Fibroblast of pulmonary artery (primary cell): ENCODE data around the gene SNN.

ENCODE experiments used
- DNase-seq: peaks from one replicate; pipeline ENCODE4 v3.0.0-alpha.2; 2010; ENCODE audit warnings: low read depth
- H3K4me3 ChIP-seq: replicated peaks from 2 replicates; pipeline ENCODE4 v1.5.1; 2011; ENCODE audit warnings: low read depth, mild to moderate bottlenecking, control low read depth, low read length, moderate library complexity
- CTCF ChIP-seq: IDR thresholded peaks from 2 replicates; pipeline ENCODE4 v1.5.1; 2011; ENCODE audit warnings: mild to moderate bottlenecking, control low read depth, low read length, inconsistent platforms; ENCODE audit errors: missing control alignments

SNN gene

GRCh38 chr16:11715246-11715947, 47.1 kb downstream of the SNN start:
- H3K4me3 ChIP-seq, result no peak overlapping the region
- TF ChIP-seq CTCF, result no peak
- DNase-seq, result no peak

- no peak for DNase-seq
- H3K4me3 ChIP-seq, result no peak overlapping the region
- TF ChIP-seq CTCF, result no peak
Measured at GRCh38 chr16:11716336-11716735, 48.1 kb downstream of the SNN start.

DNA sequence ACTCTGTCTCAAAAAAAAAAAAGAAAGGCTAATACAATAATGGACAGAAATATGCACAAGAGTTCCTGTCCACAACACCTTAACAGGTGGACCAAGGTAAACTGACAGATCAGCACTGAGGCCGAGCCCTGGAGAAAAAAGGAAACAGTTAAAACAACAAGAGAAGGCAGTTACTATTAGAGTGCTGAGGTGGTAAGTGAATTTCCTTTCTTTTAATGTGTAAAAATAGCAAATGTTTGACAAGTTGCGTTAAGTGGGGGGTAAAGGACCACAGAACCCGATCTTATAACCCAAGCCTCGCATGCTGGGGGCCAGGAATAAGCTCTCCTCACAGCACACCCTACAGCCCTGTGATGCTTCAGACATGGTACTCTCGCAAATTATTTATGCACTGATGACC, 49.6 kb downstream of the SNN start:
- no peak overlapping the region for H3K4me3 ChIP-seq
- no peak for DNase-seq
- no peak for TF ChIP-seq CTCF

DNA sequence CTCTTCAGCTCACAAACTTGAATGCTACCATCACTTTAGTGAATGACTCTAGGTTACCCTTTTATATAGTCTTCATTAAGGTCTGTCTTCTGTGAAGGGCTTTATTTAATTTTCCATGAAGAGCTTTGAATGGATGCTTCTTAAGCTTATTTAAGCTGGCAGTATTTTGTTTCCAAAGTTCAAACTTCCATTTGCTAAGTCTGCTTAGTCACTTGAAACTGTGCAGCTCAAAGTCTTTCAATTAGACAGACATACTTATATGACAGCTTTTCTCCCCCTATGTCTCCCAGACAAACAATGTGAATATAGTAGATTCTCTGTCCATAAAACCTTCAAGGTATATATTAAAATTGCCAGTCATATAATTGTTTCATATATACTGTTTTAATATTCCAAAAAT, 50.9 kb downstream of the SNN start:
- no peak for TF ChIP-seq CTCF
- DNase-seq, result no peak
- no peak overlapping the region for H3K4me3 ChIP-seq

DNA sequence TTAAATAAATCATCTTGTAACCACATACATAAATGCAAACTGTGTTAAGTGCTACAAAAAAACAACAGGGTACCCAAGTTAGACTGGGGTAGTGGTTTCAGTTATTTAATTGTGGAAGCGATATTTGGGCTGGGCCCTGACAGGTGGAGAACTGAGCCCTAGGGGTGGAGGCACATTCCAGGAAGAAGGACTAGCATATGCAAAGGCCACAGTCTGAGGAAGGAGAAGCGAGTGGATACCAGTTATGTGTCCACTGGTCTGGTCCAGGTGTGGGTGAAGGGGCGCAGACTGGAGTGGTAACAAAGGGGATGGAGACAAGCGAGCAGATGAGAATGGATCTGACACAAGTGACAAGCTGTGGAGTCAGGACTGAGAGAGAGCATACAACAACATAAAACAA, 51.5 kb downstream of the SNN start:
- no peak for TF ChIP-seq CTCF
- DNase-seq, result no peak
- H3K4me3 ChIP-seq, result no peak overlapping the region

DNA sequence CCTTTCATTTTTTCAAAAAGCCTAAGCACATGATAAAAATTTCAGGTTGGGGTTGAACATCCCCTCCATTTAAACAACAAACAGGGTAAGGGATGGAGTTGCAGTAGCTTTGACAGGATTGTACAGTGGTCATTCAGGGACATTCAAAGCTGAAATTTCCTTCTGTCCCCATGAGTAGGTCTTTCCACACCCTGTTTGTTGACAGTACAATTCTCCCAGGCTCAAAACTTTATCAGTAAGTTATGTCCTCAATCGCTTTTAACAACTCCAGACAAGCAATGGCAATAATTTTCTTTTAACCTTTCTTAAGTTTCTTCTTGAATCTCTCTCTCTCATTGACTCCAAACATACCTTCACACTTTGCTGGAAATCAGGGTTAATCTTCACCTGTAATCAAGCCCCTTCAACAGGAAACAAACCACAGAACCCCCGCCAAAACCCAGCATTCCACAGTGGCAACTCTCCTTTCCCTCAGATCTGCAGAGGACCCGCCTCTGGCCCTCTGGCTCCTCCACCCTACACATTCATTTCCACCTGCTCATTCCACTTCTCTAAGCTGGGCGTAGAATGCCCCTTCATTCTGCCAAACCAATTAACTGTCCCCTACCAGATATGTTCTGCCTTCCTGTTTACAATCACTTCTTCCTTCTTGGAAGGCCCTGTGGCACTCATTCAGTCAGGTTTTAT, 53.7 kb downstream of the SNN start:
- TF ChIP-seq CTCF, result no peak
- DNase-seq, result no peak
- no peak overlapping the region for H3K4me3 ChIP-seq

GRCh38 chr16:11722468-11722808, 54.2 kb downstream of the SNN start:
- H3K4me3 ChIP-seq, result no peak overlapping the region
- no peak for TF ChIP-seq CTCF

More at GRCh38 chr16:11722468-11722808, 54.2 kb downstream of the SNN start:
- no peak for DNase-seq
